Hematopoietic multipotent progenitor cell (in vitro differentiated cells): Measurements from ENCODE around the gene TMTC4. TPM values are rescaled to one million over a fixed set of nuclear protein-coding genes. Genes with fewer than 3 reads are reported as not detected.
A peak's percentile ranks its signal among the peaks of the same experiment; 100 is the strongest.
"Not testable (repeated sequence)": the region's sequence is repeated elsewhere in the genome, so short reads cannot be mapped to it uniquely, and the experiment has no call there.

ENCODE experiments used
- DNase-seq, 3 donors: peaks; one replicate each; pipeline ENCODE4 v3.0.0-alpha.2; 2011 to 2015; ENCODE audit warnings: low read depth in 2 of 3, low spot score in 2 of 3
- total RNA-seq: library from RNA; depleted of rRNA; stranded (reverse); fragments of >200 nt; gene quantifications from one replicate; pipeline ENCODE4 v1.2.3, GENCODE V29; 2012

The TMTC4 gene
- total RNA-seq, result 28.8 TPM

GRCh38 chr13:100674572-100674871 is at the start of gene TMTC4:
Gene TMTC4, minus strand, starts transcription at chr13:100674795. Its CDS starts 4,433 bp downstream, at chr13:100670362.
- no peak for DNase-seq

GRCh38 chr13:100722517-100722916 is 47.9 kb upstream of the TMTC4 start:
- no peak for DNase-seq

GRCh38 chr13:100721885-100722512 is 47.4 kb upstream of the TMTC4 start:
- peak; percentile 7 to 51 (median 42) for DNase-seq

GRCh38 chr13:100715604-100716003 is 41.0 kb upstream of the TMTC4 start:
- no peak for DNase-seq

GRCh38 chr13:100714478-100714877 is 39.9 kb upstream of the TMTC4 start:
- DNase-seq, result no peak

GRCh38 chr13:100710176-100710575 is 35.6 kb upstream of the TMTC4 start:
- DNase-seq, result no peak

GRCh38 chr13:100707818-100708740 is 33.5 kb upstream of the TMTC4 start:
- DNase-seq, result no peak

- DNase-seq, result not testable (repeated sequence)
Observed at GRCh38 chr13:100698331-100698730, 23.7 kb upstream of the TMTC4 start.

- no peak for DNase-seq
Observed at GRCh38 chr13:100695509-100695773, 20.8 kb upstream of the TMTC4 start.

- no peak for DNase-seq
Observed at GRCh38 chr13:100694722-100695508, 20.3 kb upstream of the TMTC4 start.

GRCh38 chr13:100689191-100689590 is 14.6 kb upstream of the TMTC4 start:
- no peak for DNase-seq

GRCh38 chr13:100680131-100680530 is 5.5 kb upstream of the TMTC4 start:
- peak in 2 of 3 donors; percentile 31 to 82 for DNase-seq

- DNase-seq, result not testable (repeated sequence)
Observed at GRCh38 chr13:100677128-100677527, 2.5 kb upstream of the TMTC4 start.

GRCh38 chr13:100675661-100676129 is 1.1 kb upstream of the TMTC4 start:
- DNase-seq, result peak in 1 of 3 donors; percentile 45

- DNase-seq, result peak; percentile 94 to 99 (median 98)
Observed at GRCh38 chr13:100674872-100675660, 471 bp upstream of the TMTC4 start.

- peak in 2 of 3 donors; percentile 81 to 84 for DNase-seq
Observed at GRCh38 chr13:100673713-100674571, 653 bp downstream of the TMTC4 start.

GRCh38 chr13:100673376-100673712 is 1.3 kb downstream of the TMTC4 start:
- DNase-seq, result no peak

GRCh38 chr13:100671389-100672182 is 3.0 kb downstream of the TMTC4 start:
- no peak for DNase-seq

GRCh38 chr13:100668408-100668807 is 6.2 kb downstream of the TMTC4 start:
- no peak for DNase-seq
